IPS DF 4.7 (cell line): Measurements from ENCODE around the gene SGMS1.

Source experiments
- DNase-seq: peaks from one replicate; pipeline ENCODE4 v3.0.0-alpha.2; 2013; ENCODE audit warnings: low spot score; ENCODE audit errors: extremely low read depth

SGMS1 gene

GRCh38 chr10:50636618-50637579 lies 13.1 kb upstream of the SGMS1 start:
- no peak for DNase-seq

DNA sequence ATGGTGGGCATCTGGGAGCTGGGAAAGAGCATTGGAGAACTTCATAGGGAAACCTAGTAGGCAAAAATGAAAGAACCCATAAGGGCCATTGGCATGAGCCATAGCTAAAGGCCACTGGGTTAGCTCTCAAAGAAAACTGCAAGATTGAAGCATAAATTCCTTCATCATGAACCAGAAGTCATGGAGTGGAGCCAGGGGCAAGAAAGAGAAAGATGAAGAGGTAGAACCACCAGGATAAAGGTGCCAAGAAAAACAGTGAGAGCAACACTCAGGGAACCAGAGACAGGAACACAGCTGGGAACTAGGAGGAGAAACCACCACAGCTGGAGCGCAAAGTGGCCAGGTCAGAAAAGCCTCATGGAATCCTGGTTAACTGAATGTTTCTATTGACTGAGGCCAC lies 11.5 kb upstream of the SGMS1 start:
- no peak for DNase-seq

DNA sequence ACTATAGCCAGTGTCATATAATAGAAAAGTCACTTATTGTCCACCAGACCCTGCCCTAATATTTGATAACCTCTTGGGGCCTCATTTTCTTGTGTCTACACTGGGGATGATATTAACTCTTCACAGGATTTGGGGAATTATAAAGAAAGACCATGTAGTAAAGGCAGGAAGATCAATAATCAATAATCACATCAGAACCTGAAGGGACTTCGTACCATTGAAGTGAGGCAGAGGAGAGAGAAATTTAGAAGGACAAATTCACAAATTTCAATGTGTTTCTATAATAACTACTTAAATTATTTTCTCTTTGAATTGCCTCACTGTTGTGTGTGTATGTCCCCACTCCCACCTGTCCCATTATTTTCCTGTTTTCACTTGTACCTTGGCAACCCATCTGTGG lies 10.7 kb upstream of the SGMS1 start:
- no peak for DNase-seq

- DNase-seq = no peak
Observed at GRCh38 chr10:50631052-50631451, 7.3 kb upstream of the SGMS1 start.

DNA sequence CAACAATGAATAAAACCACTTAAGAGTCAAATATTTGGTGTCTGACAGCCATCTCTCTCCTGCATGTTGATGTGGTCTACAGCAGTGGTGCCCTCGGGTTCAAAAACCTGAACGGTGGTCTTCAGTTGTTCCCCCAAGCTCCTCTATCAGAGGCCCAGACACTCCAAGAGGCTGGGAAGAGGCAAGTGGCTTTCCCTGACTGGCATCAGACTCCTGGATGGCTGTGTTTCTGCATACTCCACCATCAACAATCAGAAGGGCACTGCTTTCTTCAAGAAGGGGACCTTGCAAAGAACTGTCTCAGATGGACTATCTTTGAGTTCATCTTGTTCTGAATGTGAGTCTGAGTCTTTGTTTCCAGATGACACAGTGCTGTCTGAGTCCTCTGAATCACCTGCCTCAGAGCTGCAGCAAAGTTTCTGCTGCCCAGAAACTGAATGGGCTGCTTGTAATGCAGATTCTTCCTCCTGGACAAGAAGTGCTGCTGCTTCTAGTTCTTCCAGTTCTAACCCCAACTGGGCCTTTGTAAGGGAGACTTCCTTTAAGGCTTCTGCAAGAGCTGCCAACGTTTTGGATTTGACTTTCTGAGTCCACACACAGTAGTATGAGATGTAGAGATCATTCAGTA lies 5.9 kb upstream of the SGMS1 start:
- no peak for DNase-seq

DNA sequence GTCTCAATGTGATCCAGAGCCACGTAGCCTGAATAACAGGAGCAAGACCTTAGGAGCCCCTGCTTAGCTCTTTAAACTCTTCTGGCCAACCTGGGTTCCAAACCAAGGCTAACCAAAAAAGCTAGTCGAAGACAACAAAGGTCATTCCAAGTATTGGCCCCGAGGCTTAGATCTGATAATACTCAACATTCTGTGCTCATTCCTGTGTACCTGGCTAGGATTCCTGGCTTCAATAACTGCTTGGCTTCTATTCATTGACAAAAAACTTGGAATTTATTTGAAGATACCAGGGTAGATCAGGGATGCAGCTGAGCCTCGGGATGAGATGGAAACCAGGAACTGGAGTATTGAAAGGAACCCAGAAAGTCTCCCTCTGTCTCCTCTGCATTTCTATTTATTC lies 4.1 kb upstream of the SGMS1 start:
- DNase-seq = no peak

DNA sequence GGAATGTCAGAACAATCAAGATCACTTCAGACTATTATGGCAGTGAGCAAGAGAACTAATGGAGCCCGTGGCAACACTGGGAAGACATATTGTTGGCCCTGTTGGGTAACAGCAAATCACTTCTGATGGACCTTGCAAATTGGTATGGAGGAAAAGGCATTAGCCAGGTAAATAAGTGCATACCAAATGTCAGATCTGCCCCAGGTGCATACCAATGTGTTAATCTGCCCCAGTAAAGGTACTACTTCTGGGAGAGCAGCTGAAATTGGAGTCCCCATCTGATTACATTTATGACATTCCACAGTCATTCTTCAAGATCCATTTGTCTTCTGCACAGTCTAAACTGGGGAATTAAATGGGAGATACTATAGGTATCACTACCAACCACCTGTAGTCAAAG lies 3.7 kb upstream of the SGMS1 start:
- DNase-seq = no peak

GRCh38 chr10:50625649-50626132 lies 1.9 kb upstream of the SGMS1 start:
- no peak for DNase-seq

DNA sequence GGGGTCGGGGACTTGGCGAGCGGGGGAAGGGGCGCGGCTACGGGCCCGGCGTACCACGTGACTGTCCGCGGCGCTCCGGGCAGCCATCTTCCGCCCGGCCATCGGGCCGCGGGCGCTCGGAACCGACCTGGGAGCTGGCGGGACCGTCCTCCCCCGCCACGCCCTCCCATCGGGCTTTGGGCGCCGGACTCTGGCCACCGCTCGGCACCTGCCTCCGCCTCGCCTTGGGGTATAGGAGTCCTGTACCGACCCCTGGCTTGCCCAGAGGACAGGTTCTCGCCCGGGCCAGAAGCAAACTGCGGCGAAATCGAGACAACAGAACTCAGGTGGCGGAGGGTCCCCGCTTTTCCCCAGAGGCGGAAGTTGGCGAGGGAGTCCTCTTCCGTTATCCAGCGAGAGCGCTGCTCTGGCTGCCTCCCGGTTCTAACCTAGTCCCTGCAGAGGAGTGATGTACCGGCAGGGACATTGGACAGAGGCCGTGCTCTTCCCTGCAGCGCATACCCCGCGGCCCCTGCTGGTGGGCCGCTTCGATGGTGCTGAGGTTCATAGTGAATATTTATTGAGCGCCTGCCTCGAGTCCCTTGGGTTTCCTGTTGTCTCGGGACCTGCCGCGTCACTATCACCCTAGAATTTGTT lies 1.2 kb upstream of the SGMS1 start:
- DNase-seq = no peak

- DNase-seq = no peak
Observed at GRCh38 chr10:50624413-50624865, 683 bp upstream of the SGMS1 start.

GRCh38 chr10:50622706-50623662 lies 772 bp downstream of the SGMS1 start:
- DNase-seq = no peak

DNA sequence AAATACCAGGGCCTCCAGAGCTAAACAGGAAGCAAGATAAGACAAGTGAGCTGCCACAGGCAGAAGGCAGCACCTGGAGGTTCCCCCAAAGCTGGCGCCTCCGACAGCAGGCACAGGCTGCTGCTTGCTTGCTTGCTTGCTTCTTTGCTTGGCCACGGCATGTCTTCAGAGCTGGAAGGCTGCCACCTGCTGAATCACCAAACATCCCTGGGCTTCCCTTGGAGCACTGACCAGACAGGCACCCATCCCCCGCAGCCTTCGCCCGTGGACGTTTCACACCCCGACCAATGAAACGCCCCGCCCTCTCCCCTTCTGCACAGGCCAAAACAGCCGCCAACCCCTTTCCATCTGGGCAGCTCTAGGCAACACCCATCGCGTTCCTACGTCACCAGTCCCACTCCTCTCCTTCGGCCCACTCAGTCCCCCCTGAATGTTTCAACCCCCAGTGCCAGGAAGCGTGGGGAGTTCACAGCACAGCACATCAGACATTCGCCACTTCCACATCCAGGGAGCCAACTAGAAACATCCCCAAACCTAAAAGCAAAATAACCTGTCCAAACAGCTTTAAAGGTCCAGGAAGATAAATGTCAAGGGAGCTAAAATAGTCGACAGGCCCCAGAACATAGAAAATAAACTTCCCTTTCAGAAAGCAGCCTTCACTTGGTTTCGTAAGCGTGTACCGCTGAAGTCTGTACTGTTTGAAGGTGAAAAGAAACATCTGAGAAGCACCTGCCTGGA lies 1.6 kb downstream of the SGMS1 start:
- no peak for DNase-seq

DNA sequence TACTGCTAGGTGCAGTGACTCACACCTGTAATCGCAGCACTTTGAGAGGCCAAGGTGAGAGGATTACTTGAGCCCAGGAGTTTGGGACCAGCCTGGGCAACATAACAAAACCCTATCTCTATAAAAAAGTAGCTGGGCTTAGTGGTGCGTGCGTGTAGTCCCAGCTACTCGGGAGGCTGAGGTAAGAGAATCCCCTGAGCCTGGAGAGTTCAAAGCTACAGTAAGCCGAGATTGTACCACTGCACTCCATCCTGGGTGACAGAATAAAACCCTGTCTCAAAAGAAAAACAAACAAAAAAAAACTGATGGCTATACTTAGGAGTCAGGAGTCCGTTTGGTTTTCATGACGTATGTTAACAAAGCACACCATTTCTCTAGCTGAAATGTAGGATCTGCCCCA lies 2.9 kb downstream of the SGMS1 start:
- DNase-seq = no peak

GRCh38 chr10:50619882-50620281 lies 3.9 kb downstream of the SGMS1 start:
- no peak for DNase-seq

- DNase-seq = no peak
Observed at GRCh38 chr10:50619166-50619565, 4.6 kb downstream of the SGMS1 start.

DNA sequence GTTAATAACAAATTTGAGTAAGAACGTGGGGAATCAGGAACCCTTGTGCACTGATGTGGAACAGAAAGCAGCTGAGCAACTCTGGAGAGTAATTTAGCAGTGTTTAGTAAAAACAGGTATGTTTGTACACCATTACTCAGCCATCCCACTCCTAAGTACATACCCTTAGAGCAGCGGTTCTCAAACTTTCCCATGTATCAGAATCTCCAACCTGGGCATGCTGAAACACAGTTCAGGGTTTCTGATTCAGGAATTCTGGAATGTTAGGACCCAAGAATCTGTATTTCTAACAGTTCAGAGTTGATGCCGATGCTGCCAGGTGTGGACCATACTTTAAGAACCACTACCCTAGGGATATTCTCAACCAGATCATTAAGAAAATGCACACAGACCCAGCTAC lies 5.1 kb downstream of the SGMS1 start:
- no peak for DNase-seq

GRCh38 chr10:50615658-50616057 lies 8.1 kb downstream of the SGMS1 start:
- no peak for DNase-seq

DNA sequence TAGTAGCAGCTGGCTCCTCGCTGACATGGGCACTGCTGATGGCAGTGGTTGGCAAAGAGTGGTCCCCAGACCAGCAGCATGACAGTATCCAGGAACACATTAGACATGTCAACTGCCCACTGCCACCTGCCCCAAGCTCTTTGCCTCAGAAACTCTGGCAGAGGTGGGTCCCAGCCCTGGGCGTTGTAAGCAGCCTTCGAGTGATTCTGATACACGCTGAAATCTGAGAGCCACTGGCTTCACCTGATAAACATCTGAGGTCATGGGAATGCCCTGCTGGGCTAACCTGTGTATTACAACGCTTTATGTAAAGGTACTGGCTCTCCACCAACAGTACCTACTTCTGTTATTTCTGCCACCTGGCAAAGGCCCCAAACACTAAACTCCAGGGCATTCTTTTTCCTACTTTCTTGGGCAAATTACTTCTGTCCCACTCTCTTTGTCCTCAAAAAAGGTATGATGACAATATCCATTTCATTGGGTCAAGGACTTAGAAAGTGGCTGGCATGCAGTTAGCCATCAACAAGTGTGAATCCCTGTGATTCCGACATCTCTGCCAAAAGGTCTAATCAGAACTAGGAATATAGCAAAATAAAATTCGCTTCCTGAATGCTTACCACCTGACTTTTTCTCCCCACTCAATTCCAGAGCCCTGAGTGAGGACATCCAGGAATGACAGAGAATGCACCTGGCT lies 9.2 kb downstream of the SGMS1 start:
- no peak for DNase-seq

DNA sequence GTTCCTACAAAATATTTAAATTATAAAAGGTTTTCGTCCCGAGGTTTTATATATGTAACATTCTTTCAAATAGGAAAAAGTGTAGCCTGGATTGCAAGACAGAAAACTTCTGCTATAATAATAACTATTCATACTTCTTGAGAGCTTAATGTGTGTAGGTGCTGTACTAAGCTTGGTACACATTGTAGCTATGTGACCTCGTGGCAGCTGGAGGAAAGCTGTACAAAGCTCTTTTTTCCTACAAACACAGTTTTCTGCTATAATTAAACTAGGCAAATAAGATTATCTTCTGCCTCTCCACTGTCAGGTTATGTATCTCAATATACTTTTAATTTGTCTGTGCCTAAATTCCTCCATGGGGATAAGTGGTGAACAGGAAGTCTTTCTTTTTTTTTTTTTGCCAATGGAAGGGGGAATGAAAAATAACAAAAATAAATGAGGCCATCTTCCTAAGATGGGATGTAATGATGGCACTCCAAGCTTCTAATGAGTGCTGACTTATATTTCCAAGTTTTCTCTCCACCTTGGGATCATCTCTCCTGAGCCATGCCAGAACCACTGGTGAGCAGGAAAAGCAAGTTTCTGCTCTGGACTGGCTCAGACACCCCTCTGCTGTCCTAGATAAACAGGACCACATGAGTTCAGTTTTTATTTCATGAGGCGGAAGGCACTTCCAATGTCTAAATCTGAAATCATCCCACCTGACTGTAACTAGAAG lies 9.9 kb downstream of the SGMS1 start:
- no peak for DNase-seq
